HepG2 (cell line): ENCODE measurements around the gene EXOSC6. TPM values are rescaled to one million over a fixed set of nuclear protein-coding genes. Genes with fewer than 3 reads are reported as not detected.
A peak's percentile ranks its signal among the peaks of the same experiment; 100 is the strongest.

Experiments used
- ATF7-NPFF ChIP-seq: sonication (generic); formaldehyde crosslinking; IDR thresholded peaks from 2 replicates; pipeline ENCODE4 v1.8.1; 2023; ENCODE audit warnings: mild to moderate bottlenecking, low read depth, missing genetic modification reagents, moderate library complexity
- CHD2 ChIP-seq: IDR thresholded peaks from 2 replicates; pipeline ENCODE4 v1.6.1; 2011; ENCODE audit warnings: low read depth, low read length, improper control_type of control experiment
- HOXA9 ChIP-seq: sonication (generic); formaldehyde crosslinking; IDR thresholded peaks from 2 replicates; pipeline ENCODE4 v1.8.1; 2022; ENCODE audit warnings: missing genetic modification reagents, mild to moderate bottlenecking, moderate library complexity, borderline replicate concordance
- LCORL ChIP-seq, 2 experiments: fragments of 450-650 bp in 1 of 2; sonication (generic) in 1 of 2; formaldehyde crosslinking in 1 of 2; IDR thresholded peaks; 2 replicates each; pipeline versions ENCODE4 v1.5.0 to v1.6.1; 2017 to 2020; ENCODE audit warnings: antibody characterized with exemption in 1 of 2, missing genetic modification reagents in 1 of 2
- NAIF1 ChIP-seq: sonication (generic); formaldehyde crosslinking; IDR thresholded peaks from 2 replicates; pipeline ENCODE4 v1.5.0; 2020; ENCODE audit warnings: mild to moderate bottlenecking, missing genetic modification reagents, borderline replicate concordance
- PRPF4 ChIP-seq: fragments of 200-400 bp; formaldehyde crosslinking; IDR thresholded peaks from 2 replicates; pipeline ENCODE4 v1.6.1; 2016; ENCODE audit warnings: low read length, low read depth; ENCODE audit not compliant: poor library complexity, severe bottlenecking
- SIN3B ChIP-seq: fragments of 150-350 bp; IDR thresholded peaks from 2 replicates; pipeline ENCODE4 v1.6.1; 2014; ENCODE audit warnings: low read length
- SP1 ChIP-seq, 2 experiments: fragments of 450-650 bp in 1 of 2; sonication (generic) in 1 of 2; formaldehyde crosslinking in 1 of 2; IDR thresholded peaks; 2 replicates each; pipeline versions ENCODE4 v1.4.0 to v1.6.1; 2016 to 2020; ENCODE audit warnings: missing genetic modification reagents in 1 of 2
- SP4 ChIP-seq: sonication (generic); formaldehyde crosslinking; IDR thresholded peaks from 2 replicates; pipeline ENCODE4 v1.8.1; 2023; ENCODE audit warnings: mild to moderate bottlenecking, missing genetic modification reagents
- U2AF2 ChIP-seq: fragments of 200-400 bp; formaldehyde crosslinking; IDR thresholded peaks from 2 replicates; pipeline ENCODE4 v1.6.1; 2017; ENCODE audit warnings: low read depth, mild to moderate bottlenecking, low read length
- ZBTB33 ChIP-seq: sonication (generic); formaldehyde crosslinking; IDR thresholded peaks from 2 replicates; pipeline ENCODE4 v1.4.0; 2020; ENCODE audit warnings: missing genetic modification reagents
- ZNF101 ChIP-seq: sonication (generic); formaldehyde crosslinking; IDR thresholded peaks from 2 replicates; pipeline ENCODE4 v1.4.0; 2020; ENCODE audit warnings: mild to moderate bottlenecking, low read depth, missing genetic modification reagents, borderline replicate concordance
- ZNF556 ChIP-seq: sonication (generic); formaldehyde crosslinking; IDR thresholded peaks from 2 replicates; pipeline ENCODE4 v1.4.0; 2020; ENCODE audit warnings: mild to moderate bottlenecking, missing genetic modification reagents, borderline replicate concordance
- polyA plus RNA-seq, 8 experiments: library from polyadenylated mRNA; depleted of rRNA in 3 of 8; stranded (reverse) in 7 of 8; unstranded in 1 of 8; fragments of >200 nt; fragmentation: Illumina TruSeq in 4 of 8; extraction: Trizol in 4 of 8; gene quantifications; 2 replicates each; pipeline versions ENCODE4 v1.2.1 to v1.2.3, GENCODE V29; 2011 to 2016; ENCODE audit warnings: low read depth in 4 of 8, missing spikeins in 1 of 8, mixed read lengths in 1 of 8; ENCODE audit not compliant: insufficient read depth in 1 of 8
- total RNA-seq, 5 experiments: library from RNA; depleted of rRNA; stranded (reverse); fragments of >200 nt; fragmentation: Illumina TruSeq; extraction: Trizol; gene quantifications; 2 replicates each; pipeline ENCODE4 v1.2.3, GENCODE V29; 2016; ENCODE audit warnings: low read depth in 1 of 5
- TF ChIP-seq, protein P1 (sequence below): sonication (generic); formaldehyde crosslinking; IDR thresholded peaks from 2 replicates; pipeline ENCODE4 v1.5.0; 2020; ENCODE audit warnings: mild to moderate bottlenecking, missing genetic modification reagents, borderline replicate concordance
- TF ChIP-seq, protein P2 (sequence below): sonication (generic); formaldehyde crosslinking; IDR thresholded peaks from 2 replicates; pipeline ENCODE4 v1.5.1; 2020; ENCODE audit warnings: missing genetic modification reagents, mild to moderate bottlenecking, borderline replicate concordance
- TF ChIP-seq, protein P3 (sequence below): sonication (generic); formaldehyde crosslinking; IDR thresholded peaks from 2 replicates; pipeline ENCODE4 v1.4.0; 2020; ENCODE audit warnings: missing genetic modification reagents

The EXOSC6 gene
- total and polyA plus RNA-seq, 2 of the 13 experiments (the other 11 are each of a cell fraction or from before 2014, with no cell fraction given) = 13.1 to 39.9 TPM

GRCh38 chr16:70251629-70252354 is at the start of gene EXOSC6 (continued):
- TF ChIP-seq, protein P1, sequence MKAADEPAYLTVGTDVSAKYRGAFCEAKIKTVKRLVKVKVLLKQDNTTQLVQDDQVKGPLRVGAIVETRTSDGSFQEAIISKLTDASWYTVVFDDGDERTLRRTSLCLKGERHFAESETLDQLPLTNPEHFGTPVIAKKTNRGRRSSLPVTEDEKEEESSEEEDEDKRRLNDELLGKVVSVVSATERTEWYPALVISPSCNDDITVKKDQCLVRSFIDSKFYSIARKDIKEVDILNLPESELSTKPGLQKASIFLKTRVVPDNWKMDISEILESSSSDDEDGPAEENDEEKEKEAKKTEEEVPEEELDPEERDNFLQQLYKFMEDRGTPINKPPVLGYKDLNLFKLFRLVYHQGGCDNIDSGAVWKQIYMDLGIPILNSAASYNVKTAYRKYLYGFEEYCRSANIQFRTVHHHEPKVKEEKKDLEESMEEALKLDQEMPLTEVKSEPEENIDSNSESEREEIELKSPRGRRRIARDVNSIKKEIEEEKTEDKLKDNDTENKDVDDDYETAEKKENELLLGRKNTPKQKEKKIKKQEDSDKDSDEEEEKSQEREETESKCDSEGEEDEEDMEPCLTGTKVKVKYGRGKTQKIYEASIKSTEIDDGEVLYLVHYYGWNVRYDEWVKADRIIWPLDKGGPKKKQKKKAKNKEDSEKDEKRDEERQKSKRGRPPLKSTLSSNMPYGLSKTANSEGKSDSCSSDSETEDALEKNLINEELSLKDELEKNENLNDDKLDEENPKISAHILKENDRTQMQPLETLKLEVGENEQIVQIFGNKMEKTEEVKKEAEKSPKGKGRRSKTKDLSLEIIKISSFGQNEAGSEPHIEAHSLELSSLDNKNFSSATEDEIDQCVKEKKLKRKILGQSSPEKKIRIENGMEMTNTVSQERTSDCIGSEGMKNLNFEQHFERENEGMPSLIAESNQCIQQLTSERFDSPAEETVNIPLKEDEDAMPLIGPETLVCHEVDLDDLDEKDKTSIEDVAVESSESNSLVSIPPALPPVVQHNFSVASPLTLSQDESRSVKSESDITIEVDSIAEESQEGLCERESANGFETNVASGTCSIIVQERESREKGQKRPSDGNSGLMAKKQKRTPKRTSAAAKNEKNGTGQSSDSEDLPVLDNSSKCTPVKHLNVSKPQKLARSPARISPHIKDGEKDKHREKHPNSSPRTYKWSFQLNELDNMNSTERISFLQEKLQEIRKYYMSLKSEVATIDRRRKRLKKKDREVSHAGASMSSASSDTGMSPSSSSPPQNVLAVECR (CRISPR knock-in tag) = peak; percentile 91
- TF ChIP-seq SIN3B (peak; percentile 87), SP4 (peak; percentile 84), LCORL (IDR thresholded peaks at IDR 0.05) (no peak), LCORL (CRISPR knock-in tag; IDR thresholded peaks at IDR 0.05) (peak; percentile 81), ZNF101 (CRISPR knock-in tag) (0 out of 2 replicates have a peak, but pooled peaks have one; percentile 56), NAIF1 (CRISPR knock-in tag) (no peak), CHD2 (peak; percentile 18; the same call in 1 of the 2 replicates), SP1 (IDR thresholded peaks at IDR 0.05) (no peak), SP1 (CRISPR knock-in tag; IDR thresholded peaks at IDR 0.05) (peak; percentile 50; the same call in 1 of the 2 replicates), PRPF4 (no peak), U2AF2 (peak; percentile 85; the same call in 1 of the 2 replicates), ZNF556 (CRISPR knock-in tag) (peak; percentile 88), ZBTB33 (CRISPR knock-in tag) (peak; percentile 88), ATF7-NPFF (CRISPR knock-in tag) (peak; percentile 100), HOXA9 (CRISPR knock-in tag) (peak; percentile 97)
- TF ChIP-seq, protein P2, sequence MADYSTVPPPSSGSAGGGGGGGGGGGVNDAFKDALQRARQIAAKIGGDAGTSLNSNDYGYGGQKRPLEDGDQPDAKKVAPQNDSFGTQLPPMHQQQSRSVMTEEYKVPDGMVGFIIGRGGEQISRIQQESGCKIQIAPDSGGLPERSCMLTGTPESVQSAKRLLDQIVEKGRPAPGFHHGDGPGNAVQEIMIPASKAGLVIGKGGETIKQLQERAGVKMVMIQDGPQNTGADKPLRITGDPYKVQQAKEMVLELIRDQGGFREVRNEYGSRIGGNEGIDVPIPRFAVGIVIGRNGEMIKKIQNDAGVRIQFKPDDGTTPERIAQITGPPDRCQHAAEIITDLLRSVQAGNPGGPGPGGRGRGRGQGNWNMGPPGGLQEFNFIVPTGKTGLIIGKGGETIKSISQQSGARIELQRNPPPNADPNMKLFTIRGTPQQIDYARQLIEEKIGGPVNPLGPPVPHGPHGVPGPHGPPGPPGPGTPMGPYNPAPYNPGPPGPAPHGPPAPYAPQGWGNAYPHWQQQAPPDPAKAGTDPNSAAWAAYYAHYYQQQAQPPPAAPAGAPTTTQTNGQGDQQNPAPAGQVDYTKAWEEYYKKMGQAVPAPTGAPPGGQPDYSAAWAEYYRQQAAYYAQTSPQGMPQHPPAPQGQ = 0 out of 2 replicates have a peak, but pooled peaks have one; percentile 69
- TF ChIP-seq, protein P3, sequence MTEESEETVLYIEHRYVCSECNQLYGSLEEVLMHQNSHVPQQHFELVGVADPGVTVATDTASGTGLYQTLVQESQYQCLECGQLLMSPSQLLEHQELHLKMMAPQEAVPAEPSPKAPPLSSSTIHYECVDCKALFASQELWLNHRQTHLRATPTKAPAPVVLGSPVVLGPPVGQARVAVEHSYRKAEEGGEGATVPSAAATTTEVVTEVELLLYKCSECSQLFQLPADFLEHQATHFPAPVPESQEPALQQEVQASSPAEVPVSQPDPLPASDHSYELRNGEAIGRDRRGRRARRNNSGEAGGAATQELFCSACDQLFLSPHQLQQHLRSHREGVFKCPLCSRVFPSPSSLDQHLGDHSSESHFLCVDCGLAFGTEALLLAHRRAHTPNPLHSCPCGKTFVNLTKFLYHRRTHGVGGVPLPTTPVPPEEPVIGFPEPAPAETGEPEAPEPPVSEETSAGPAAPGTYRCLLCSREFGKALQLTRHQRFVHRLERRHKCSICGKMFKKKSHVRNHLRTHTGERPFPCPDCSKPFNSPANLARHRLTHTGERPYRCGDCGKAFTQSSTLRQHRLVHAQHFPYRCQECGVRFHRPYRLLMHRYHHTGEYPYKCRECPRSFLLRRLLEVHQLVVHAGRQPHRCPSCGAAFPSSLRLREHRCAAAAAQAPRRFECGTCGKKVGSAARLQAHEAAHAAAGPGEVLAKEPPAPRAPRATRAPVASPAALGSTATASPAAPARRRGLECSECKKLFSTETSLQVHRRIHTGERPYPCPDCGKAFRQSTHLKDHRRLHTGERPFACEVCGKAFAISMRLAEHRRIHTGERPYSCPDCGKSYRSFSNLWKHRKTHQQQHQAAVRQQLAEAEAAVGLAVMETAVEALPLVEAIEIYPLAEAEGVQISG (CRISPR knock-in tag) = peak; percentile 99
